Testis (tissue), 3 donors: Measurements from ENCODE around the gene CTSS. TPM values are rescaled to one million over a fixed set of nuclear protein-coding genes. Genes with fewer than 3 reads are reported as not detected.

Experiments used
- DNase-seq: peaks from one replicate; pipeline ENCODE4 v3.0.0-alpha.2; 2019
- H3K27ac ChIP-seq, 2 donors: fragments of 200-600 bp; sonication (generic); one replicate each; pipeline ENCODE4 v1.5.1; 2019
- H3K27me3 ChIP-seq: fragments of 200-600 bp; sonication (generic); one replicate; pipeline ENCODE4 v1.5.1; 2019
- H3K36me3 ChIP-seq: fragments of 200-600 bp; sonication (generic); one replicate; pipeline ENCODE4 v1.5.1; 2017; ENCODE audit warnings: low read depth; ENCODE audit errors: missing control alignments
- H3K4me1 ChIP-seq: fragments of 200-600 bp; sonication (generic); one replicate; pipeline ENCODE4 v1.5.1; 2019
- H3K4me3 ChIP-seq, 2 donors: fragments of 200-600 bp; sonication (generic); one replicate each; pipeline ENCODE4 v1.5.1; 2017 to 2019
- H3K9me3 ChIP-seq: fragments of 200-600 bp; sonication (generic); one replicate; pipeline ENCODE4 v1.5.1; 2017
- CTCF ChIP-seq, 3 experiments: fragments of 450-650 bp in 2 of 3; fragments of 200-600 bp in 1 of 3; sonication (generic) in 1 of 3; IDR thresholded peaks; one replicate each; pipeline ENCODE4 v1.5.1; 2016 to 2019; ENCODE audit warnings: antibody characterized with exemption in 3 of 3, mild to moderate bottlenecking in 2 of 3, moderate library complexity in 1 of 3
- POLR2A ChIP-seq: fragments of 450-650 bp; IDR thresholded peaks from one replicate; pipeline ENCODE4 v1.6.1; 2017; ENCODE audit warnings: antibody characterized with exemption, mild to moderate bottlenecking, moderate library complexity
- WGBS, 2 donors: methylation state at CpG; one replicate each; pipeline ENCODE4 v1.1.5; 2018; 5-methylcytosine and 5-hydroxymethylcytosine counted together
- intact Hi-C: fragments of 100-400 bp; cut with DNase I; formaldehyde crosslinking; loops from one replicate; pipeline ENCODE4 v1.15.1; 2023; ENCODE audit warnings: low total_unique reads
- polyA plus RNA-seq: library from polyadenylated mRNA; stranded (reverse); fragments of 350-450 nt; fragmentation: Illumina TruSeq; extraction: RNeasy Lipid Tissue Mini Kit (QIAGEN cat#74804); gene quantifications from one replicate; pipeline ENCODE4 v1.2.3, GENCODE V29; 2014; ENCODE audit warnings: low read depth, low replicate concordance; ENCODE audit not compliant: insufficient read depth
- total RNA-seq, 2 donors: library from RNA; depleted of rRNA; stranded (reverse); fragments of >200 nt; gene quantifications; one replicate each; pipeline ENCODE4 v1.2.3, GENCODE V29; 2016

CTSS gene
- total and polyA plus RNA-seq, 3 donors from 2014 or later = 7.4 to 61.0 (median 9.2) TPM

DNA sequence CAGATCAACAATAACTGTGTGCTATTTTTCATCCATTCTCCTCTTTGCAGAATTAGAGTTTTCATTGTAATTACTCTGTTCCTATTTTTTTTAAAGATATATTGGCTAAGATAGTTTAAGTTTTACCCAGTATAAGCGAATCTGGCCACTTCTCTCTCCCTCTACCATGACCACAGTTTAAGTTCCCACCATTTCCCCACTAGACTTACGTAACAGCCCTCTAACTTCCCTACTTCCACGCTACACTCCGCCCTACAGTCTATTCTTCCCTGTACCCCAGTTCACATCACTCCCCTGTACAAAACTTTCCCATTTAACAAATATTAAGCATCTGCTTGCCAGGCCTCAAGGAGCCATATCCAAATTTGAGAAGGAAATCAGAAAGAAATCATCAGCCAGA is 26.0 kb upstream of the CTSS start:
- intact Hi-C loops = no loop called here
- Histone ChIP-seq H3K4me3 (no peak overlapping the region), H3K27ac (no peak overlapping the region), H3K27me3 (no peaks in the 10 kb centered on the region), H3K4me1 (peaks cover 5% of the 10 kb centered on the region), H3K36me3 (no peaks in the 10 kb centered on the region), H3K9me3 (no peaks in the 10 kb centered on the region)
- DNase-seq = no peak
- TF ChIP-seq CTCF (IDR thresholded peaks at IDR 0.05) (no peak), POLR2A (no peak)
- WGBS, 2 donors = 89 to 91% methylated on average over 4 of the region's 4 CpGs

GRCh38 chr1:150789396-150789795 is 23.8 kb upstream of the CTSS start:
- TF ChIP-seq POLR2A (no peak), CTCF (IDR thresholded peaks at IDR 0.05) (no peak)
- intact Hi-C loops = no loop called here
- no peaks in the 10 kb centered on the region for H3K27me3 ChIP-seq
- H3K27ac ChIP-seq = no peak overlapping the region
- H3K4me3 ChIP-seq = no peak overlapping the region
- H3K9me3 ChIP-seq = no peaks in the 10 kb centered on the region
- H3K4me1 ChIP-seq = peaks cover 5% of the 10 kb centered on the region
- H3K36me3 ChIP-seq = no peaks in the 10 kb centered on the region
- peak; percentile 19 for DNase-seq
- 60 to 64% methylated on average over 4 of the region's 4 CpGs for WGBS, 2 donors

DNA sequence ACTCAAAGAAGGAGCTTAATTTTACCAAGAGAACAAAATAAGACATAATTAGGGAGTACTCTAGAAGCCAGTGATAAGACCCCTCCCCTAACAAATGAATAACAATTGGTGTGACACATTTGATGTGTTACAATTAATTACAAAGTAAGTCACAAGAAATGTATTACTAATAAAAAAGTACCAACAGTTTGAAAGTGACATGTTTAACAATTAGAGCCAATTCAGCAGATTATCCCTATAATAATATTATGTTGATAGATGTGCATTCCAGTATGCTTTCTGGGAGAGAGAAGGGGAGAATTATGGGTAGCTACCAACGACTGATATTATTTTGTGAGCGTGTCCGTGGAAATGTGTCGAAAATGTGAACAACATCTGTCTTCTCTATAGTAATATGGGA is 23.4 kb upstream of the CTSS start:
- Histone ChIP-seq H3K27me3 (no peaks in the 10 kb centered on the region), H3K9me3 (no peaks in the 10 kb centered on the region), H3K4me3 (no peak overlapping the region), H3K27ac (no peak overlapping the region), H3K36me3 (no peaks in the 10 kb centered on the region), H3K4me1 (peaks cover 5% of the 10 kb centered on the region)
- WGBS, 2 donors = 89 to 91% methylated on average over 4 of the region's 4 CpGs
- no peak for DNase-seq
- TF ChIP-seq POLR2A = no peak
- TF ChIP-seq CTCF (IDR thresholded peaks at IDR 0.05) = no peak
- intact Hi-C loops = no loop called here

GRCh38 chr1:150787455-150787854 is 21.9 kb upstream of the CTSS start:
- Histone ChIP-seq H3K27ac (no peak overlapping the region), H3K27me3 (no peaks in the 10 kb centered on the region), H3K4me1 (peaks cover 5% of the 10 kb centered on the region), H3K4me3 (no peak overlapping the region), H3K36me3 (no peaks in the 10 kb centered on the region), H3K9me3 (no peaks in the 10 kb centered on the region)
- DNase-seq = no peak
- intact Hi-C loops = no loop called here
- no peak for TF ChIP-seq CTCF (IDR thresholded peaks at IDR 0.05)
- no peak for TF ChIP-seq POLR2A

GRCh38 chr1:150780510-150780909 is 14.9 kb upstream of the CTSS start:
- 60 to 89% methylated on average over 3 of the region's 3 CpGs for whole genome bisulfite sequencing, 2 donors

More at GRCh38 chr1:150780510-150780909, 14.9 kb upstream of the CTSS start:
- no peak overlapping the region for H3K27ac ChIP-seq
- no peaks in the 10 kb centered on the region for H3K36me3 ChIP-seq
- no peak overlapping the region for H3K4me3 ChIP-seq
- intact Hi-C loops = no loop called here
- H3K9me3 ChIP-seq = no peaks in the 10 kb centered on the region
- TF ChIP-seq CTCF (IDR thresholded peaks at IDR 0.05) = no peak
- no peak for TF ChIP-seq POLR2A
- DNase-seq = no peak
- no peaks in the 10 kb centered on the region for H3K4me1 ChIP-seq
- no peaks in the 10 kb centered on the region for H3K27me3 ChIP-seq
